GM12865 (cell line): ENCODE measurements around the gene OBSL1.

Source experiments
- DNase-seq: peaks from one replicate; pipeline ENCODE4 v3.0.0; 2010; ENCODE audit warnings: low read depth
- H3K4me3 ChIP-seq: 2 replicates; pipeline ENCODE4 v1.5.1; 2011; ENCODE audit warnings: mild to moderate bottlenecking, low read depth, low read length, control low read depth
- TF ChIP-seq, protein P1 (sequence below): IDR thresholded peaks from 2 replicates; pipeline ENCODE4 v1.5.1; 2011; ENCODE audit warnings: low read length, control low read depth, low read depth, inconsistent platforms; ENCODE audit not compliant: insufficient read depth; ENCODE audit errors: missing control alignments

OBSL1 gene

DNA sequence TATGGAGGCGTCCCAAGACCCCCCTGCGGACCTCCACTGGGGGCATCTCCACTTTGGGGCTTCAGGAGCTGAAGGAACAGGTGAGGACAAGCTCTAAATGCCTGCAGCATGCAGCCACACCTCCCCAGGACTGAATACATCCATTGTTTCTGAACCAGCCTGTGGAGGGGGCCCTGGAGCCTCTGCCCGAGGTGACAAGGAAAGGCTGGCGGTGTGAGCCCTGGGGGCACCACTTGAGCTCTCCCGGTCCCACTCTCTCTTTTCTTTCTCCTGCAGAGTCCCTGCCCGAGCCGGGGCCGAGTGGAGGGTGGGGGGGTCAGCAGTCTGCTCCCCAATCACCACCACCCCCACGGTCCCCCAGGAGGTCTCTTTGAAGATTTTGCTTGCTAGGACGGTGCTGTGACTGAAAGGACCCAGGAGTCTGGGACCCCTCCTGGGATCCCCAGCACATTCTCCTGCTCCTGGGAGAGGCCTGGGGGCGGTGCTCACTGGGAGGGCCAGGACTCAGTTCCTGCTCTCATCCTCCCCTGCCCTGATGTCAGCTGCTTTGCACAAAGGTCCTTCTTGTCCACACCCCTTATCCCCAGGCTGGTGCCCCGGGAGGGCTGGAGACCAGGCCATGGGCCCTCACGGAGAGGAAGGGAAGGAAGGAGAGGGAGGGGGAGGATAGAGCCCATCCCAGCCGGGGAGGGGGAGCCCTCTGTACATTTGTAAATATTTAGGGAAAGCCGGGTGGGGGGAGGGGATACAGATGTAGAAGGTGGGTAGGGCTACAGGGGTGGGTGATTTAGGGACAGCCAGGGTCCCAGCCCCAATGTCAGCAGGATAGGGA lies 33.5 kb downstream of the OBSL1 start:
- TF ChIP-seq, protein P1, sequence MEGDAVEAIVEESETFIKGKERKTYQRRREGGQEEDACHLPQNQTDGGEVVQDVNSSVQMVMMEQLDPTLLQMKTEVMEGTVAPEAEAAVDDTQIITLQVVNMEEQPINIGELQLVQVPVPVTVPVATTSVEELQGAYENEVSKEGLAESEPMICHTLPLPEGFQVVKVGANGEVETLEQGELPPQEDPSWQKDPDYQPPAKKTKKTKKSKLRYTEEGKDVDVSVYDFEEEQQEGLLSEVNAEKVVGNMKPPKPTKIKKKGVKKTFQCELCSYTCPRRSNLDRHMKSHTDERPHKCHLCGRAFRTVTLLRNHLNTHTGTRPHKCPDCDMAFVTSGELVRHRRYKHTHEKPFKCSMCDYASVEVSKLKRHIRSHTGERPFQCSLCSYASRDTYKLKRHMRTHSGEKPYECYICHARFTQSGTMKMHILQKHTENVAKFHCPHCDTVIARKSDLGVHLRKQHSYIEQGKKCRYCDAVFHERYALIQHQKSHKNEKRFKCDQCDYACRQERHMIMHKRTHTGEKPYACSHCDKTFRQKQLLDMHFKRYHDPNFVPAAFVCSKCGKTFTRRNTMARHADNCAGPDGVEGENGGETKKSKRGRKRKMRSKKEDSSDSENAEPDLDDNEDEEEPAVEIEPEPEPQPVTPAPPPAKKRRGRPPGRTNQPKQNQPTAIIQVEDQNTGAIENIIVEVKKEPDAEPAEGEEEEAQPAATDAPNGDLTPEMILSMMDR, result no peak
- no peak for DNase-seq

DNA sequence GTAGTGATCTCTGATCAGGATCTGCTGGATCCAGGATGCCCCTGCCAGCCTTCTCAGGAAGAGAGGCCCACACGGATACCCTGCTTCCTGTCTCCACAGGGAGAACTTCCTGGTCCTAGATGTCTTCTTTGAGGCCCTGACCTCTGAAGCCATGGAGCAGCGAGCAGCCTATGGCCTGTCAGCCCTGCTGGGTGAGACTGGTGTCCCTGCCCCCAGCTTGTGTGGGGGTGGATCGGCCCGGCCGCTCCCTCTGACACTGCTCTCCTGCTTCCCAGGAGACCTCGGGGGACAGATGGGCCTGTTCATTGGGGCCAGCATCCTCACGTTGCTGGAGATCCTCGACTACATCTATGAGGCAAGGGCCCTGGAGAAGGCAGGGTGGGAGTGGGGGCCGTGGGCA lies 34.4 kb downstream of the OBSL1 start:
- TF ChIP-seq, protein P1, result no peak
- H3K4me3 ChIP-seq, result no peak overlapping the region
- no peak for DNase-seq

More for the DNA sequence above, 33.5 kb downstream of the OBSL1 start:
- H3K4me3 ChIP-seq, result no peak overlapping the region

GRCh38 chr2:219536425-219536824 lies 34.9 kb downstream of the OBSL1 start:
- no peak for DNase-seq
- no peak overlapping the region for H3K4me3 ChIP-seq

GRCh38 chr2:219533930-219534661 lies 37.2 kb downstream of the OBSL1 start:
- no peak for DNase-seq
- TF ChIP-seq, protein P1, result no peak
- no peak overlapping the region for H3K4me3 ChIP-seq

More at GRCh38 chr2:219536425-219536824, 34.9 kb downstream of the OBSL1 start:
- TF ChIP-seq, protein P1, result no peak

DNA sequence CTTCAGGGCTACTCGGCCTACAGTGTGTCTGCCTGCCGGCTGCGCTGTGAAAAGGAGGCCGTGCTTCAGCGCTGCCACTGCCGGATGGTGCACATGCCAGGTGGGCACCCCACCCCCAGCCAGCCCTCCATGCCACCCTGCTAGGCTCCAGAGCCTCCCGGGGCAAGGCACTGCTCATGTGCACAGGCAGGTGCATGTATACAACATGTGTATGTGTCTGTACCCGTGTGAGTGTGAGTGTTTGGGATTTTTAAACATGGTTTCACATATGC lies 39.0 kb downstream of the OBSL1 start:
- H3K4me3 ChIP-seq, result no peak overlapping the region
- TF ChIP-seq, protein P1, result no peak
- DNase-seq, result no peak

GRCh38 chr2:219531639-219532377 lies 39.5 kb downstream of the OBSL1 start:
- no peak for DNase-seq
- TF ChIP-seq, protein P1, result no peak
- no peak overlapping the region for H3K4me3 ChIP-seq
